HTR-8/SVneo (cell line): ENCODE data around the gene CD2.
A peak's percentile ranks its signal among the peaks of the same experiment; 100 is the strongest.

Experiments
- DNase-seq: peaks from one replicate; pipeline ENCODE4 v3.0.0; 2011; ENCODE audit warnings: low spot score, mixed read lengths; ENCODE audit not compliant: insufficient read length
- FAIRE-seq: peaks from 2 replicates; lab custom pipeline; 2011; peaks lifted over from hg19 to GRCh38; lab: Jason Lieb, UNC

Gene CD2

GRCh38 chr1:116726872-116727820, 27.1 kb upstream of the CD2 start:
- FAIRE-seq (no peak), DNase-seq (no peak)

GRCh38 chr1:116731439-116731838, 22.8 kb upstream of the CD2 start:
- no peak for FAIRE-seq
- DNase-seq: no peak

- FAIRE-seq: no peak
- DNase-seq: no peak
Measured at GRCh38 chr1:116732726-116733125, 21.5 kb upstream of the CD2 start.

GRCh38 chr1:116733476-116734365, 20.5 kb upstream of the CD2 start:
- FAIRE-seq: no peak
- DNase-seq: no peak

- no peak for FAIRE-seq
- no peak for DNase-seq
Measured at GRCh38 chr1:116735246-116735645, 19.0 kb upstream of the CD2 start.

GRCh38 chr1:116737020-116737854, 17.0 kb upstream of the CD2 start:
- FAIRE-seq (no peak), DNase-seq (peak; percentile 45)

GRCh38 chr1:116737855-116738321, 16.3 kb upstream of the CD2 start:
- DNase-seq: no peak

GRCh38 chr1:116738673-116739370, 15.4 kb upstream of the CD2 start:
- FAIRE-seq: no peak

More at GRCh38 chr1:116737855-116738321, 16.3 kb upstream of the CD2 start:
- no peak for FAIRE-seq

GRCh38 chr1:116739371-116740012, 14.7 kb upstream of the CD2 start:
- no peak for FAIRE-seq
- DNase-seq: no peak

More at GRCh38 chr1:116738673-116739370, 15.4 kb upstream of the CD2 start:
- no peak for DNase-seq

- FAIRE-seq: no peak
- DNase-seq: no peak
Measured at GRCh38 chr1:116740296-116740695, 13.9 kb upstream of the CD2 start.

- FAIRE-seq: no peak
- no peak for DNase-seq
Measured at GRCh38 chr1:116740746-116741145, 13.5 kb upstream of the CD2 start.

- no peak for DNase-seq
- no peak for FAIRE-seq
Measured at GRCh38 chr1:116741836-116742565, 12.2 kb upstream of the CD2 start.

GRCh38 chr1:116743535-116743934, 10.7 kb upstream of the CD2 start:
- FAIRE-seq: no peak
- DNase-seq: no peak

GRCh38 chr1:116748272-116748671, 6.0 kb upstream of the CD2 start:
- FAIRE-seq (no peak), DNase-seq (no peak)

GRCh38 chr1:116751146-116751545, 3.1 kb upstream of the CD2 start:
- no peak for DNase-seq
- no peak for FAIRE-seq

- DNase-seq (no peak), FAIRE-seq (no peak)
Measured at GRCh38 chr1:116751621-116752020, 2.6 kb upstream of the CD2 start.

GRCh38 chr1:116753312-116753711, 918 bp upstream of the CD2 start:
- no peak for FAIRE-seq
- DNase-seq: no peak

- no peak for DNase-seq
- FAIRE-seq: no peak
Measured at GRCh38 chr1:116755066-116755465, 836 bp downstream of the CD2 start.
